Ishikawa (cell line): ENCODE results near the gene PSMF1.
A peak's percentile ranks its signal among the peaks of the same experiment; 100 is the strongest.

Experiments
- CEBPB ChIP-seq: IDR thresholded peaks from 2 replicates; pipeline ENCODE4 v1.6.1; 2012
- CREB1 ChIP-seq: IDR thresholded peaks from 2 replicates; pipeline ENCODE4 v1.6.1; 2012; ENCODE audit warnings: low read depth
- EGR1 ChIP-seq: IDR thresholded peaks from 2 replicates; pipeline ENCODE4 v1.6.1; 2012
- EP300 ChIP-seq: IDR thresholded peaks from 2 replicates; pipeline ENCODE4 v1.6.1; 2012; ENCODE audit warnings: borderline replicate concordance
- FOXM1 ChIP-seq: IDR thresholded peaks from 2 replicates; pipeline ENCODE4 v1.6.1; 2012; ENCODE audit warnings: low read depth, borderline replicate concordance
- NFIC ChIP-seq: IDR thresholded peaks from 2 replicates; pipeline ENCODE4 v1.6.1; 2012
- RAD21 ChIP-seq: IDR thresholded peaks from 2 replicates; pipeline ENCODE4 v1.6.1; 2012; ENCODE audit warnings: low read depth
- TAF1 ChIP-seq: IDR thresholded peaks from 2 replicates; pipeline ENCODE4 v1.6.1; 2012; ENCODE audit warnings: low read depth, mild to moderate bottlenecking
- TCF12 ChIP-seq: IDR thresholded peaks from 2 replicates; pipeline ENCODE4 v1.6.1; 2012; ENCODE audit warnings: low read depth
- TEAD4 ChIP-seq: IDR thresholded peaks from 2 replicates; pipeline ENCODE4 v1.6.1; 2012
- YY1 ChIP-seq: IDR thresholded peaks from 2 replicates; pipeline ENCODE4 v1.6.1; 2012; ENCODE audit warnings: low read depth
- ZBTB7A ChIP-seq: IDR thresholded peaks from 2 replicates; pipeline ENCODE4 v1.6.1; 2012; ENCODE audit warnings: low read depth
- TF ChIP-seq, protein P1 (sequence below): IDR thresholded peaks from 2 replicates; pipeline ENCODE4 v1.6.1; 2012
- TF ChIP-seq, protein P2 (sequence below): IDR thresholded peaks from 2 replicates; pipeline ENCODE4 v1.6.1; 2012
- TF ChIP-seq, protein P3 (sequence below): IDR thresholded peaks from 2 replicates; pipeline ENCODE4 v1.6.1; 2012; ENCODE audit warnings: low read depth, mild to moderate bottlenecking

PSMF1 gene, protein sequence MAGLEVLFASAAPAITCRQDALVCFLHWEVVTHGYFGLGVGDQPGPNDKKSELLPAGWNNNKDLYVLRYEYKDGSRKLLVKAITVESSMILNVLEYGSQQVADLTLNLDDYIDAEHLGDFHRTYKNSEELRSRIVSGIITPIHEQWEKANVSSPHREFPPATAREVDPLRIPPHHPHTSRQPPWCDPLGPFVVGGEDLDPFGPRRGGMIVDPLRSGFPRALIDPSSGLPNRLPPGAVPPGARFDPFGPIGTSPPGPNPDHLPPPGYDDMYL

DNA sequence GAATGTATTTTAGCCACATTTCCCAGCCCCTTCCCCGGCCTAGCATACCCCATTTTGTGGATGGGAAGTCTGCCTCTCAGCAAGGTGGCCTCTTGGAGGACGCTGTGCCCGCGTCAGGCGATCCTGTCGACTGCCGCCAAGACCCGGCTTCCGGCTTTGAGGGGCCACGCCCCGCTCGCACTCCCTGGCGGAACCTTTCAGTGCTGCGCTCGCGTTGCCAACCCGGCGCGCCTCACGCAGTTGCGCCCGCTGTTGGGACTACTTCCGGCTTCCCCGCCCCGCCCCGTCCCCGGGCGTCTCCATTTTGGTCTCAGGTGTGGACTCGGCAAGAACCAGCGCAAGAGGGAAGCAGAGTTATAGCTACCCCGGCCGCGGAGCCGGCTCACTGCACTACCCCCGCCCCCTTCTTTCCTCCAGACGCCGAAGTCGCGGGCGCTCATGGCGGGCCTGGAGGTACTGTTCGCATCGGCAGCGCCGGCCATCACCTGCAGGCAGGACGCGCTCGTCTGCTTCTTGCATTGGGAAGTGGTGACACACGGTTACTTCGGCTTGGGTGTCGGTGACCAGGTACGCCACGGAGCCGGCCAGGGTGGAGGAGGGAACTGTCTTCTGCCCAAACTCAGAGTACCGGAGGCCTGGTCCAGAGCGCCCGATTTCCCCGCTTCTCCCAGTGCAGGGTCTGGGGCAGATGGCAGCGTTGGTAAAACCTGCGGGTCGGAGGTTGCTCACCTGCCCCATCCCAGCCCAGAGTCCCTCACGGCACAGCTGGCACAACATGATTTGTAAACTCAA lies at the start of gene PSMF1:
Gene PSMF1 (plus strand): TSS at position 267 of the 792 bp plus-strand sequence. CDS start 172 bp downstream, at position 439.
- TF ChIP-seq, protein P1, sequence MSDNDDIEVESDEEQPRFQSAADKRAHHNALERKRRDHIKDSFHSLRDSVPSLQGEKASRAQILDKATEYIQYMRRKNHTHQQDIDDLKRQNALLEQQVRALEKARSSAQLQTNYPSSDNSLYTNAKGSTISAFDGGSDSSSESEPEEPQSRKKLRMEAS, result peak; percentile 90
- TF ChIP-seq CREB1, result peak; percentile 29; the same call in 1 of the 2 replicates
- 0 out of 2 replicates have a peak, but pooled peaks have one; percentile 48 for TF ChIP-seq TEAD4
- peak; percentile 23; the same call in 1 of the 2 replicates for TF ChIP-seq EGR1
- TF ChIP-seq, protein P2, sequence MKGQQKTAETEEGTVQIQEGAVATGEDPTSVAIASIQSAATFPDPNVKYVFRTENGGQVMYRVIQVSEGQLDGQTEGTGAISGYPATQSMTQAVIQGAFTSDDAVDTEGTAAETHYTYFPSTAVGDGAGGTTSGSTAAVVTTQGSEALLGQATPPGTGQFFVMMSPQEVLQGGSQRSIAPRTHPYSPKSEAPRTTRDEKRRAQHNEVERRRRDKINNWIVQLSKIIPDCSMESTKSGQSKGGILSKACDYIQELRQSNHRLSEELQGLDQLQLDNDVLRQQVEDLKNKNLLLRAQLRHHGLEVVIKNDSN, result peak; percentile 78
- peak; percentile 40; the same call in 1 of the 2 replicates for TF ChIP-seq CEBPB
- TF ChIP-seq TAF1, result peak; percentile 95
- TF ChIP-seq EP300, result no peak
- TF ChIP-seq, protein P3, sequence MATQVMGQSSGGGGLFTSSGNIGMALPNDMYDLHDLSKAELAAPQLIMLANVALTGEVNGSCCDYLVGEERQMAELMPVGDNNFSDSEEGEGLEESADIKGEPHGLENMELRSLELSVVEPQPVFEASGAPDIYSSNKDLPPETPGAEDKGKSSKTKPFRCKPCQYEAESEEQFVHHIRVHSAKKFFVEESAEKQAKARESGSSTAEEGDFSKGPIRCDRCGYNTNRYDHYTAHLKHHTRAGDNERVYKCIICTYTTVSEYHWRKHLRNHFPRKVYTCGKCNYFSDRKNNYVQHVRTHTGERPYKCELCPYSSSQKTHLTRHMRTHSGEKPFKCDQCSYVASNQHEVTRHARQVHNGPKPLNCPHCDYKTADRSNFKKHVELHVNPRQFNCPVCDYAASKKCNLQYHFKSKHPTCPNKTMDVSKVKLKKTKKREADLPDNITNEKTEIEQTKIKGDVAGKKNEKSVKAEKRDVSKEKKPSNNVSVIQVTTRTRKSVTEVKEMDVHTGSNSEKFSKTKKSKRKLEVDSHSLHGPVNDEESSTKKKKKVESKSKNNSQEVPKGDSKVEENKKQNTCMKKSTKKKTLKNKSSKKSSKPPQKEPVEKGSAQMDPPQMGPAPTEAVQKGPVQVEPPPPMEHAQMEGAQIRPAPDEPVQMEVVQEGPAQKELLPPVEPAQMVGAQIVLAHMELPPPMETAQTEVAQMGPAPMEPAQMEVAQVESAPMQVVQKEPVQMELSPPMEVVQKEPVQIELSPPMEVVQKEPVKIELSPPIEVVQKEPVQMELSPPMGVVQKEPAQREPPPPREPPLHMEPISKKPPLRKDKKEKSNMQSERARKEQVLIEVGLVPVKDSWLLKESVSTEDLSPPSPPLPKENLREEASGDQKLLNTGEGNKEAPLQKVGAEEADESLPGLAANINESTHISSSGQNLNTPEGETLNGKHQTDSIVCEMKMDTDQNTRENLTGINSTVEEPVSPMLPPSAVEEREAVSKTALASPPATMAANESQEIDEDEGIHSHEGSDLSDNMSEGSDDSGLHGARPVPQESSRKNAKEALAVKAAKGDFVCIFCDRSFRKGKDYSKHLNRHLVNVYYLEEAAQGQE, result 0 out of 2 replicates have a peak, but pooled peaks have one; percentile 11
- peak; percentile 88 for TF ChIP-seq YY1
- TF ChIP-seq FOXM1, result no peak
- TF ChIP-seq NFIC, result peak; percentile 40; the same call in 1 of the 2 replicates
- peak; percentile 72; the same call in 1 of the 2 replicates for TF ChIP-seq TCF12
- peak; percentile 46; the same call in 1 of the 2 replicates for TF ChIP-seq ZBTB7A
- TF ChIP-seq RAD21, result no peak

DNA sequence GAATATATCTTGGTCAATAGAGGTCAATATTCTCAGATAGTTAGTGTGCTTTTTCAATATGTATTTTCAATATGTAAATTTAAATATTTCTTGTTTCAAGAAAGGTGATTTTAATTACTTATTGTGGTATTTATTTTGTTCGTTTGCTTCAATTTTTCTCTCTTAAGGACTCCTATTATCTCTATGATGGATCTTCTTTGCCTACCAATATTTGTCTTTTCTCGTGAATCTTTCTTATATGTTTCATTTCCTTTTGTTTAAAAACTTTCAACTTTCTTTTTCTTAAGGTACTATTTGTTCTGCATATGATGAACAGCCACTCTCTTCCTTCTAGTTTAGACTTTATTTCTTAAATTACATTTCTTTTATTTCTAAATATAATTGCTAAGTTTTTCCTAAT lies 46.1 kb upstream of the PSMF1 start:
- TF ChIP-seq FOXM1 (no peak), CEBPB (no peak), TEAD4 (no peak), TAF1 (no peak), CREB1 (no peak), EP300 (no peak), YY1 (no peak), NFIC (no peak)
- TF ChIP-seq, protein P3, result no peak

DNA sequence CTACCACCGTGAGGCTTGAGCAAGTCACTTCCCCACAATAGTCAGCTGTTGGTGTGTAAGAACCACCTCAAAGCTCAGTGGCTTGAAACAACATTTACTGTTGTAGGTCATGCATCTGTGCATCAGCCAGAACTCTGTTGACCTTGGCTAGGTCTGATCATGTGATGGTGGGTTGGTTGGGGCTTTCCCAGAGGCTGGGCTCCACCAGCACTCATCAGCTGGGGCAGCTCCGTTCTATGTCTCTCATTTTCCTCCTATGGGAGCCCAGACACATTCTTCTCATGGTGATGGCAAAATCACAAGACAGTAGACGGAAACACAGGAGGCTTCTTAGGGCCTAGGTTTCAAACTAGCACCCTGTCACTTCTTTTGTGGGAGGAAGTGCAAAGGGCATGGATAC lies 42.8 kb upstream of the PSMF1 start:
- TF ChIP-seq TAF1, result no peak
- no peak for TF ChIP-seq YY1
- TF ChIP-seq TCF12, result no peak
- TF ChIP-seq ZBTB7A, result no peak
- TF ChIP-seq, protein P1, result no peak
- TF ChIP-seq RAD21, result no peak
- TF ChIP-seq TEAD4, result no peak
- TF ChIP-seq, protein P3, result no peak
- no peak for TF ChIP-seq EP300
- no peak for TF ChIP-seq FOXM1
- TF ChIP-seq, protein P2, result no peak
- TF ChIP-seq CREB1, result no peak
- no peak for TF ChIP-seq CEBPB
- TF ChIP-seq EGR1, result no peak
- TF ChIP-seq NFIC, result no peak

DNA sequence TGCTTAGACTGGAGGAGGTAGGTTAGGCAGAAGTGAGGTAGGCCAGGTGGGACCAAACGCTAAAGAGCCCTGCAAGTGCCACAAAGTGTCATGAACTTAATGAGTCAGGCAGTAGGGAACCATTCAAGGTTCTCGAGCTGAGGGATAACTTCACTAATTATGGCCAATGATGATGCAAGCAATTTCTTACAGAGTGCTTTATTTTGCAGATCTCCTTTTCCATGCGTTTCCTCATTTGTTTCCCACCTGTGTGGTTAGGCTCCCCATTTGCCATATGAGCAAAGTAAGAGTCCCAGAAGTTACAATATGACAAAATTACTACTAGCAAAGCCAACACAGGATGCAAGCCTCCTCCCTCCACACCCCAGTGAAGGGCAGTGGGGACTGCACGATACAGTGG lies 36.5 kb upstream of the PSMF1 start:
- no peak for TF ChIP-seq CREB1
- TF ChIP-seq ZBTB7A, result no peak
- no peak for TF ChIP-seq CEBPB
- no peak for TF ChIP-seq NFIC
- TF ChIP-seq EGR1, result no peak
- no peak for TF ChIP-seq RAD21
- no peak for TF ChIP-seq FOXM1
- no peak for TF ChIP-seq EP300
- TF ChIP-seq TCF12, result no peak
- no peak for TF ChIP-seq TEAD4
- TF ChIP-seq, protein P1, result no peak
- TF ChIP-seq, protein P3, result no peak
